GM06990 (cell line): ENCODE data around the gene MALAT1.
"Not testable (repeated sequence)": the region's sequence is repeated elsewhere in the genome, so short reads cannot be mapped to it uniquely, and the experiment has no call there.

ENCODE experiments used
- DNase-seq: peaks from one replicate; pipeline ENCODE4 v3.0.0-alpha.2; 2011; ENCODE audit not compliant: insufficient read length; ENCODE audit errors: extremely low read depth
- H3K27me3 ChIP-seq: replicated peaks from 2 replicates; pipeline ENCODE4 v1.6.0; 2011; ENCODE audit warnings: low read length; ENCODE audit not compliant: control insufficient read depth, insufficient read depth
- H3K36me3 ChIP-seq: 2 replicates; pipeline ENCODE4 v1.5.1; 2011; ENCODE audit warnings: low read length; ENCODE audit not compliant: control insufficient read depth, insufficient read depth
- H3K4me3 ChIP-seq: replicated peaks from 2 replicates; pipeline ENCODE4 v1.5.1; 2011; ENCODE audit warnings: low read depth, mild to moderate bottlenecking, control low read depth, low read length
- CTCF ChIP-seq: IDR thresholded peaks from 2 replicates; pipeline ENCODE4 v1.5.1; 2011; ENCODE audit warnings: low read length, control low read depth, mild to moderate bottlenecking, inconsistent platforms; ENCODE audit not compliant: insufficient read depth, poor library complexity, severe bottlenecking

MALAT1 gene

GRCh38 chr11:65456418-65456817 lies 42.4 kb upstream of the MALAT1 start:
- no peaks in the 10 kb centered on the region; the same call in 1 of the 2 replicates for H3K36me3 ChIP-seq
- peak overlapping the region; percentile 83 for H3K4me3 ChIP-seq
- no peak for TF ChIP-seq CTCF
- H3K27me3 ChIP-seq: no peaks in the 10 kb centered on the region
- DNase-seq: peak; percentile 25

GRCh38 chr11:65459552-65459951 lies 39.3 kb upstream of the MALAT1 start:
- Histone ChIP-seq H3K4me3 (no peak overlapping the region), H3K27me3 (no peaks in the 10 kb centered on the region), H3K36me3 (no peaks in the 10 kb centered on the region; the same call in 1 of the 2 replicates)
- TF ChIP-seq CTCF: no peak
- no peak for DNase-seq

GRCh38 chr11:65465471-65465870 lies 33.4 kb upstream of the MALAT1 start:
- DNase-seq, H3K4me3 ChIP-seq, H3K36me3 ChIP-seq, H3K27me3 ChIP-seq: not testable (repeated sequence)

GRCh38 chr11:65467306-65467705 lies 31.5 kb upstream of the MALAT1 start:
- DNase-seq, H3K27me3 ChIP-seq, H3K36me3 ChIP-seq, H3K4me3 ChIP-seq: not testable (repeated sequence)
- TF ChIP-seq CTCF: peak; percentile 13

- DNase-seq: peak; percentile 71
- no peaks in the 10 kb centered on the region for H3K27me3 ChIP-seq
- H3K4me3 ChIP-seq: no peak overlapping the region
- peak; percentile 77 for TF ChIP-seq CTCF
- H3K36me3 ChIP-seq: no peaks in the 10 kb centered on the region
These were observed 29.9 kb upstream of the MALAT1 start for GRCh38 chr11:65468874-65469333.

- H3K4me3 ChIP-seq: no peak overlapping the region
These were observed 28.3 kb upstream of the MALAT1 start for GRCh38 chr11:65470433-65471049.

More at GRCh38 chr11:65470433-65471049, 28.3 kb upstream of the MALAT1 start:
- Histone ChIP-seq H3K27me3 (no peaks in the 10 kb centered on the region), H3K36me3 (no peaks in the 10 kb centered on the region)
- DNase-seq: no peak
- no peak for TF ChIP-seq CTCF
